Endothelial cell of umbilical vein (primary cell): ENCODE measurements around the gene SH3PXD2A. TPM values are rescaled to one million over a fixed set of nuclear protein-coding genes. Genes with fewer than 3 reads are reported as not detected.

ENCODE experiments used
- BruUV-seq: library from RNA; stranded (reverse); fragments of 400-500 nt; replicated peaks from 2 replicates; lab custom pipeline; 2021; lab: Mats Ljungman, UMichigan
- CTCF ChIA-PET: fragments of 300-600, 350-600 bp; sonication (Branson Sonifier 250); formaldehyde crosslinking; loops from one replicate; lab custom pipeline; 2021; ENCODE audit warnings: antibody characterized with exemption, inconsistent platforms; lab: Charles Lee
- POLR2A ChIA-PET: fragments of 300-600, 350-600 bp; sonication (Branson Sonifier 250); formaldehyde crosslinking; loops from one replicate; lab custom pipeline; 2021; ENCODE audit warnings: antibody characterized with exemption, inconsistent platforms; lab: Charles Lee
- DNase-seq: peaks from one replicate; pipeline ENCODE4 v3.0.0-alpha.2; 2011; ENCODE audit warnings: low read depth, low spot score
- FAIRE-seq: peaks from 2 replicates; lab custom pipeline; 2011; peaks lifted over from hg19 to GRCh38; lab: Jason Lieb, UNC
- H2AFZ ChIP-seq: 2 replicates; pipeline ENCODE4 v1.6.0; 2012; ENCODE audit warnings: low read depth, low read length, control low read depth, inconsistent platforms
- H3K27ac ChIP-seq: 2 replicates; pipeline ENCODE4 v1.5.1; 2011; ENCODE audit warnings: low read depth, mild to moderate bottlenecking, control low read depth, low read length, moderate library complexity; ENCODE audit not compliant: insufficient read depth
- H3K27me3 ChIP-seq, 2 experiments: 2 replicates each; pipeline versions ENCODE4 v1.6.0 to v1.6.1; 2011; ENCODE audit warnings: low read length in 2 of 2, mixed read lengths in 1 of 2; ENCODE audit not compliant: control insufficient read depth in 2 of 2, insufficient read depth in 2 of 2
- H3K36me3 ChIP-seq, 2 experiments: 2 replicates in 1 of 2; 3 replicates in 1 of 2; pipeline ENCODE4 v1.5.1; 2011; ENCODE audit warnings: low read length in 2 of 2, mild to moderate bottlenecking in 1 of 2, moderate library complexity in 1 of 2; ENCODE audit not compliant: control insufficient read depth in 2 of 2, insufficient read depth in 2 of 2; ENCODE audit errors: extremely low read depth in 1 of 2
- H3K4me1 ChIP-seq: 3 replicates; pipeline ENCODE4 v1.5.1; 2011; ENCODE audit warnings: mild to moderate bottlenecking, low read length; ENCODE audit not compliant: control insufficient read depth, insufficient read depth; ENCODE audit errors: extremely low read depth
- H3K4me2 ChIP-seq: 2 replicates; pipeline ENCODE4 v1.6.1; 2011; ENCODE audit warnings: low read length, control low read depth, mixed read lengths; ENCODE audit not compliant: insufficient read depth
- H3K4me3 ChIP-seq, 3 experiments: fragments of 200-600 bp in 1 of 3; sonication (generic), shearing (Covaris generic) in 1 of 3; replicated peaks in 1 of 3; 2 replicates each; pipeline ENCODE4 v1.5.1; 2011 to 2016; ENCODE audit warnings: control low read depth in 3 of 3, low read length in 3 of 3, mild to moderate bottlenecking in 2 of 3, inconsistent platforms in 1 of 3, low read depth in 1 of 3, moderate library complexity in 1 of 3; ENCODE audit not compliant: insufficient read depth in 1 of 3
- H3K79me2 ChIP-seq: 2 replicates; pipeline ENCODE4 v1.6.0; 2012; ENCODE audit warnings: low read length, inconsistent platforms; ENCODE audit not compliant: control insufficient read depth, insufficient read depth
- H3K9ac ChIP-seq: replicated peaks from 2 replicates; pipeline ENCODE3; 2011; ENCODE audit warnings: low read length, control low read depth; ENCODE audit not compliant: insufficient read depth; ENCODE audit errors: extremely low read depth
- H3K9me1 ChIP-seq: replicated peaks from 3 replicates; pipeline ENCODE4 v1.6.0; 2011; ENCODE audit warnings: mild to moderate bottlenecking, low read length; ENCODE audit not compliant: control insufficient read depth, insufficient read depth; ENCODE audit errors: extremely low read depth
- H3K9me3 ChIP-seq: replicated peaks from 2 replicates; pipeline ENCODE4 v1.5.1; 2012; ENCODE audit warnings: low read length, inconsistent platforms; ENCODE audit not compliant: control insufficient read depth, insufficient read depth
- H4K20me1 ChIP-seq: replicated peaks from 2 replicates; pipeline ENCODE3; 2011; ENCODE audit warnings: mild to moderate bottlenecking, low read length; ENCODE audit not compliant: control insufficient read depth, insufficient read depth; ENCODE audit errors: extremely low read depth
- EZH2 ChIP-seq: IDR thresholded peaks from 2 replicates; pipeline ENCODE4 v1.6.1; 2012; ENCODE audit warnings: borderline replicate concordance, low read depth, mild to moderate bottlenecking, moderate library complexity, low read length, inconsistent platforms; ENCODE audit not compliant: severe bottlenecking
- FOS ChIP-seq: IDR thresholded peaks from 2 replicates; pipeline ENCODE4 v1.6.1; 2011; ENCODE audit warnings: mild to moderate bottlenecking, low read length, moderate library complexity, borderline replicate concordance; ENCODE audit not compliant: insufficient read depth
- GATA2 ChIP-seq: IDR thresholded peaks from 2 replicates; pipeline ENCODE4 v1.7.0; 2011; ENCODE audit warnings: low read depth, mild to moderate bottlenecking, moderate library complexity, mixed read lengths, low read length; ENCODE audit not compliant: insufficient read length, insufficient read depth
- JUN ChIP-seq: IDR thresholded peaks from 2 replicates; pipeline ENCODE4 v1.6.1; 2011; ENCODE audit warnings: borderline replicate concordance, low read depth; ENCODE audit not compliant: insufficient read length, insufficient read depth
- MAX ChIP-seq: IDR thresholded peaks from 2 replicates; pipeline ENCODE4 v1.6.1; 2011; ENCODE audit not compliant: insufficient read depth, insufficient read length
- MYC ChIP-seq: IDR thresholded peaks from one replicate; pipeline ENCODE4 v1.6.1; 2011; ENCODE audit warnings: mild to moderate bottlenecking, low read depth, low read length
- POLR2A ChIP-seq: IDR thresholded peaks from 2 replicates; pipeline ENCODE4 v1.6.1; 2012; ENCODE audit warnings: low read depth, mild to moderate bottlenecking, control low read depth, low read length
- POLR2AphosphoS5 ChIP-seq: IDR thresholded peaks from 2 replicates; pipeline ENCODE4 v1.6.1; 2012; ENCODE audit warnings: low read depth, mild to moderate bottlenecking, control low read depth, low read length, moderate library complexity; ENCODE audit not compliant: insufficient read depth
- dilution Hi-C: fragments of 300-500 bp; cut with MboI; formaldehyde crosslinking; loops from one replicate; pipeline ENCODE4 v1.15.0; 2019; ENCODE audit warnings: low sequenced_read_pairs; ENCODE audit not compliant: extremely low pct_ligation_motif_present
- intact Hi-C: fragments of 100-400 bp; cut with micrococcal nuclease; formaldehyde crosslinking; loops from one replicate; pipeline ENCODE4 v1.10.0; 2022
- polyA plus RNA-seq, 4 experiments: library from polyadenylated mRNA; depleted of rRNA in 3 of 4; stranded (reverse) in 3 of 4; unstranded in 1 of 4; fragments of >200 nt; gene quantifications; 2 replicates each; pipeline versions ENCODE4 v1.2.1 to v1.2.3, GENCODE V29; 2011 to 2012; ENCODE audit warnings: missing spikeins in 1 of 4
- total RNA-seq: library from RNA; stranded (reverse); gene quantifications from 2 replicates; pipeline ENCODE4 v1.2.3, GENCODE V29; 2021
- TF ChIP-seq, protein P1 (sequence below), 2 donors: IDR thresholded peaks; 1 replicate in 1 of 2; 2 replicates in 1 of 2; pipeline ENCODE4 v1.5.1; 2011; ENCODE audit warnings: low read length in 2 of 2, mild to moderate bottlenecking in 2 of 2, moderate library complexity in 2 of 2, control low read depth in 1 of 2, inconsistent platforms in 1 of 2, low read depth in 1 of 2; ENCODE audit not compliant: insufficient read depth in 1 of 2; ENCODE audit errors: extremely low read depth in 1 of 2

Gene SH3PXD2A
- total and polyA plus RNA-seq, 2 donors (not counting 3 experiments of a cell fraction or from before 2014, with no cell fraction given): 1.4 to 5.1 TPM

DNA sequence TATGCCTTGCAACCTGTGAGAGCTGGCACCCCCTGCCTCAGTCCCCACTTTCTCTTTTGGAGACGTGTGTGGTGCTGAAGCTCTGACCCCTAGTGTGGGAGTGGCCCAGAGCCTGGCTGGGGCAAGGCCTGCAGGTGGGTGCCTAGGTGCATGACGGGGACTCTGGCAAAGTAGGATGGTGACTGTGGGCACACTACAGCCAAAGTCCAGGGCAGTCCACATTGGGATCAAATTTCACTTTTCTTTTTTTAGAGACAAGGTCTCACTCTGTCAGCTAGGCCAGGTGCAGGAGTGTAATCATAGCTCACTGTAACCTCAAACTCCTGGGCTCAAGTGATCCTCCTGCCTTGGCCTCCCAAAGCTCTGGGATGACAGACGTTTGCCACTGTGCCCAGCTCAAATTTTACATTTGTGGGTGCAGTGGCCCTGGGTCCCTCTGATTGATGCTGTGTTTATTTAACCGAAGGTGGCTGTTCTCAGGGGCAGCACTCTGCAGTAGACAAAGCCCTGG, 309.6 kb downstream of the SH3PXD2A start:
- FAIRE-seq (no peak), DNase-seq (no peak)
- no peak overlapping the region for H3K27ac ChIP-seq
- H3K4me2 ChIP-seq: no peak overlapping the region
- H2AFZ ChIP-seq: no peak overlapping the region
- no peaks in the 10 kb centered on the region for H3K79me2 ChIP-seq
- no peaks in the 10 kb centered on the region for H3K9me3 ChIP-seq
- POLR2A ChIA-PET: interaction anchor here (0.6 kb wide), 1 partner anchor 1205 kb away, joined by 5 read pairs; no protein-coding TSS in a partner anchor
- no peak for TF ChIP-seq FOS
- TF ChIP-seq MYC: no peak
- TF ChIP-seq POLR2A: no peak
- TF ChIP-seq EZH2: no peak
- no peak for TF ChIP-seq GATA2
- TF ChIP-seq, protein P1, sequence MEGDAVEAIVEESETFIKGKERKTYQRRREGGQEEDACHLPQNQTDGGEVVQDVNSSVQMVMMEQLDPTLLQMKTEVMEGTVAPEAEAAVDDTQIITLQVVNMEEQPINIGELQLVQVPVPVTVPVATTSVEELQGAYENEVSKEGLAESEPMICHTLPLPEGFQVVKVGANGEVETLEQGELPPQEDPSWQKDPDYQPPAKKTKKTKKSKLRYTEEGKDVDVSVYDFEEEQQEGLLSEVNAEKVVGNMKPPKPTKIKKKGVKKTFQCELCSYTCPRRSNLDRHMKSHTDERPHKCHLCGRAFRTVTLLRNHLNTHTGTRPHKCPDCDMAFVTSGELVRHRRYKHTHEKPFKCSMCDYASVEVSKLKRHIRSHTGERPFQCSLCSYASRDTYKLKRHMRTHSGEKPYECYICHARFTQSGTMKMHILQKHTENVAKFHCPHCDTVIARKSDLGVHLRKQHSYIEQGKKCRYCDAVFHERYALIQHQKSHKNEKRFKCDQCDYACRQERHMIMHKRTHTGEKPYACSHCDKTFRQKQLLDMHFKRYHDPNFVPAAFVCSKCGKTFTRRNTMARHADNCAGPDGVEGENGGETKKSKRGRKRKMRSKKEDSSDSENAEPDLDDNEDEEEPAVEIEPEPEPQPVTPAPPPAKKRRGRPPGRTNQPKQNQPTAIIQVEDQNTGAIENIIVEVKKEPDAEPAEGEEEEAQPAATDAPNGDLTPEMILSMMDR (IDR thresholded peaks at IDR 0.05; ENCODE audit: extremely low read depth in 1 of 2, insufficient read depth in 1 of 2, low read depth in 1 of 2, low read length in 2 of 2): no peak
- no peak for TF ChIP-seq POLR2AphosphoS5
- TF ChIP-seq JUN: no peak
- no peak for TF ChIP-seq MAX
- no peak overlapping the region for H3K9ac ChIP-seq
- no peaks in the 10 kb centered on the region for H3K9me1 ChIP-seq
- dilution Hi-C loops (no loop called here), intact Hi-C loops (no loop called here)
- peaks cover 4% of the 10 kb centered on the region for H3K4me1 ChIP-seq
- no peak overlapping the region for H3K4me3 ChIP-seq
- H3K27me3 ChIP-seq: peaks cover 0 to 2% of the 10 kb centered on the region in 2 experiments
- no TSS peak for BruUV-seq
- H4K20me1 ChIP-seq: no peaks in the 10 kb centered on the region
- no peaks in the 10 kb centered on the region for H3K36me3 ChIP-seq
- CTCF ChIA-PET: interaction anchor here (0.7 to 1.6 kb wide), 3 partner anchors 11 to 57 kb away, joined by 3 to 6 read pairs (median 3); no protein-coding TSS in a partner anchor
